Measurements from ENCODE around the gene PSG1.
A peak's percentile ranks its signal among the peaks of the same experiment; 100 is the strongest.
"Not testable (repeated sequence)": the region's sequence is repeated elsewhere in the genome, so short reads cannot be mapped to it uniquely, and the experiment has no call there.

PSG1 gene

DNA sequence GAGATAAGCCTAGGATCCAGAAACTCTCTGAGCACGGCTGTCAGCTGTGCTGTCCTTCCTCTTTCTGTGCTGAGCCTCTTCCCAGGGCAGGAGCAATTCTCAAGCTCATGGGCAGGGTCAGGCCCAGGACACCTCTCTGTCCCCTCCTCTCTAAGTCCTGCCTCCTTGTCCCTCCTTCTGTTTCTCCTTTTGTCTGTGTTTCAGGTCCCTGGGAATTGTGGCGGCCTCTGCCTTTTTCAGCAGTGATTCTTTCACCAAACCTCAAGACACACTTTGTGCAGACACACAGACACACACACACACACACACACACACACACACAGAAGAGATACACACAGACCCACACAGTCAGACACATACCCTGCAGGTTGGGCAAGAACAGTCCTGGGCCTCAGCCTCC lies at the start of gene PSG1:
TSS of gene PSG1 (minus strand) at position 101 of the 400 bp plus-strand sequence. CDS start 132 bp downstream, outside the sequence.
- no peak for DNase-seq (ENCODE audit: low read depth)

GRCh38 chr19:42928896-42929295 lies 49.4 kb upstream of the PSG1 start:
- no peak for DNase-seq (ENCODE audit: low read depth)

DNA sequence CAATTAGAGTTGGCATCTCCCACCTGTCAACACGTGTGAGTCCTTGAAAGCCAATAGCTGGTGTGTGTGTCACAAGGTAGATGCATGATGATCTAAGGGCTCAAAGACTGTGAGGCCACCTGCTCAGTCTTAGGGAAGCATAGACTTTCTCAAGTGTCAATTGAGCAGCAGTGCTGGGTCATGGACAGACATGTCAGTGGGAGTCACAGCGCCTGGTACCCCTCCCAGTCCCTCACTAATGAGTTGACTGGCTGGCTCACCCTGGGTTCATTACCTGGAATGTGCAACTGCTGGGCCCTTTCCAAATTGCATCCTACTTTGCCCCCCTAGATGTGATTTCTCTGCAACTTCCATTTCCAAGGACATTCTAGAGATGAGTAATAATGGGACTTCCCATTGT lies 47.3 kb upstream of the PSG1 start:
- DNase-seq (ENCODE audit: low read depth), result no peak

GRCh38 chr19:42923106-42923505 lies 43.6 kb upstream of the PSG1 start:
- DNase-seq (ENCODE audit: low read depth), result peak; percentile 40

- not testable (repeated sequence) for DNase-seq (ENCODE audit: low read depth)
Measured at GRCh38 chr19:42920971-42921370, 41.5 kb upstream of the PSG1 start.

DNA sequence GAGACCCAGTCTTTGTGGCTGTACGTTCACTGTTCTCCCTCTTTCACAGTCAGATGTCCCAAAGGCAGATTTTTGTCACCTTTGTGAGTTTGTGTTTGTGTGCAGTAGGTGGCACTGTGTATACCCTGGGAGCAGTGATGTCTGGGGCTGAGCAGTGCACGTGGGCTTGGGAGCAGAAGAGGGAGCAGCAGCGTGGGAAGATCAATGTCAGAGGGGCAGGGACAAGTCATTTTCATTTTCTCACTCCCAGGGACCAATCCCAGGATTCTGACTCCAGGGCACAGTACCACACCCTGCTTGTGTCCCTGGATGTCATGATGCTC lies 40.2 kb upstream of the PSG1 start:
- DNase-seq (ENCODE audit: low read depth), result no peak

- not testable (repeated sequence) for DNase-seq (ENCODE audit: low read depth)
Measured at GRCh38 chr19:42919070-42919756, 39.7 kb upstream of the PSG1 start.

GRCh38 chr19:42918377-42919069 lies 39.0 kb upstream of the PSG1 start:
- DNase-seq (ENCODE audit: low read depth), result not testable (repeated sequence)

- DNase-seq (ENCODE audit: low read depth), result not testable (repeated sequence)
Measured at GRCh38 chr19:42917634-42918033, 38.1 kb upstream of the PSG1 start, which contains the start of gene PSG6. PSG6 (minus strand) TSS chr19:42917894; CDS start chr19:42917792, 102 bp downstream.

GRCh38 chr19:42916931-42917330 lies 37.4 kb upstream of the PSG1 start:
- DNase-seq (ENCODE audit: low read depth), result not testable (repeated sequence)

DNA sequence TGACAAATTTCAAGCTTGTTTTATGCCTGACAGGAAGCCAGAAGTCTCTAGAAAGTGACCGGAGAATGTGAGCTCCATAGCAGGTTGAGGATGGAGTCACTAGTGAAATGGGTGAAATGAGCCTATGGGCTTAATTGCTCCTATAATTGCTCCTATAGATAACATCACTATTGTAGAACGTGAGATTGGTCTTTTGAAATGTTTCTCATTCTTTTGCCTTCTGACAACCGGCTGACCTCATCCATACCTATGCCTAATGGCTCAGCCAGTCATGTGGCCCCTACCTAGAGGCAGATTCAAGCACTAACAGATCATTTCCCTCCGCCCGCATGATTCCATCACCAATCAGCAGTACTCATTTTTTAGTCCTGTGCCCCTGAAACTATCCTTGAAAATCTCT lies 34.0 kb upstream of the PSG1 start:
- not testable (repeated sequence) for DNase-seq (ENCODE audit: low read depth)

DNA sequence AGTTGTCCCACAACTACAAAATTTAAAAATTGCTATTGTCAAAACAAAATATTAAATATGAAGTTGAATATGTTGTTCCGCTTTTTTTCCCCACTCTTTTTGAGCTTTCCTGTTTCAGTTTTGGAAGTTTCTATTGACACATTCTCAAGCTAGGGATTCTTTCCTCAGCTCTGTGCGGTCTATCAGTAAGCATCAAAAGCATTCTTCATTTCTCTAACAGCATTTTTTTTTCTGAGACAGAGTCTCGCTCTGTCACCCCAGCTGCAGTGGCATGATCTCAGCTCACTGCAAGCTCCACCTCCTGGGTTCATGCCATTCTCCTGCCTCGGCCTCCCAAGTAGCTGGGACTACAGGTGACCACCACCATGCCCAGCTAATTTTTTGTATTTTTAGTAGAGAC lies 33.4 kb upstream of the PSG1 start:
- not testable (repeated sequence) for DNase-seq (ENCODE audit: low read depth)

DNA sequence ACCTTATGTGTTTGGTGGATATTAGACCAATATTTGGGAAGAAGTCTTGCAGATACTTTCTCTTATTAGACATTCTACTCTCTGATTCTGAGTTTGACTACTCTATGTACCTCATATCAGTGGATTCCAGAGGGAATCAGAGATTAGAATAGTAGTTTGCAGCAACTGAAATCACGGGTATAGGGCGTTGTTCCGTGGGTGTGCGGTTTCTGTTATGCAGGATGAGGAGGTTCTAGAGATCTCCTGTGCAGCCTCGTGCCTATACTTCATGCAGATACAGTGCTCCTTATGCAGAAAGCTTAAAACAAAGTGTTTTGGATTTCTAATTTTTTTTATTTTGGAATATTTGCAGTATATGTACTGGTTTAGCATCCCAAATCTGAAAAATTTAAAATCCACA lies 32.2 kb upstream of the PSG1 start:
- not testable (repeated sequence) for DNase-seq (ENCODE audit: low read depth)

GRCh38 chr19:42906162-42906561 lies 26.6 kb upstream of the PSG1 start:
- DNase-seq (ENCODE audit: low read depth), result not testable (repeated sequence)

DNA sequence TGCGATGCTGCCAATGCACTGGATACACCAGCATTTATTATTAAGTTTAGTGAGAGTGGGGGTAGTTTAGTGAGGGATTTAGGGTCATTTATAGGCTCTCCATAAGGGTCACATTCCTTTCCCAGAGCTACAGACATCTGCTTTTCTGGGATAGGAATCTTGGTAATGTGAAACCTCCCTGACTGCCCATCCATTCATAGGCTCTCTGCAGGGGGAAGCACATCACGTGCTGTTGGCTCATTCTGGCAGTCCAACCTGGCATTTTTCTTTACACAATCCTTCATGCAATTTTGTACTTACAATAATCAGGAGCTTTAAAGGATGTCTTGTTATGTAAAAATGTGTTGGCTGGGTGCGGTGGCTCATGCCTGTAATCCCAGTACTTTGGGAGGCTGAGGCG lies 21.0 kb upstream of the PSG1 start:
- not testable (repeated sequence) for DNase-seq (ENCODE audit: low read depth)

- DNase-seq (ENCODE audit: low read depth), result not testable (repeated sequence)
Measured at GRCh38 chr19:42899674-42900073, 20.2 kb upstream of the PSG1 start.

- DNase-seq (ENCODE audit: low read depth), result not testable (repeated sequence)
Measured at GRCh38 chr19:42899110-42899509, 19.6 kb upstream of the PSG1 start.

DNA sequence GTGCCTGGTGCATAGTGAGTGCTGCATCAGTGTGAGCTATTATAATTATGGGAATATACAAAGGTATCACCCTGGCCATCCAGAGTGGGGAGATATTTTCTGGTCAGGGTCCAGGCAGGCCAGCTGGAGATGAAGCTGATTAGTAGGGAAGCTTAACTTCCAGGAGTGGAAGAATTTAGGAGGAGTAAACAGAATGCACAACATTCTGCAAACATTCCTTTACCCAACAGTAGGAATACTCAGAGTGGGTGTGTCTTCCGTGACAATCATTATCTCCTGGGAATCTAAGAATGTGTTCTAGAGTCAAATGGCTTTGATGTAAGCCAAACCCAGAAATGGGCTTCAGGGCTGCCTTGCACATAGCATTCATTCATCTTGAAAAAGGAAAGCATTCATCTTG lies 19.1 kb upstream of the PSG1 start:
- not testable (repeated sequence) for DNase-seq (ENCODE audit: low read depth)

GRCh38 chr19:42897729-42898128 lies 18.2 kb upstream of the PSG1 start:
- not testable (repeated sequence) for DNase-seq (ENCODE audit: low read depth)

DNA sequence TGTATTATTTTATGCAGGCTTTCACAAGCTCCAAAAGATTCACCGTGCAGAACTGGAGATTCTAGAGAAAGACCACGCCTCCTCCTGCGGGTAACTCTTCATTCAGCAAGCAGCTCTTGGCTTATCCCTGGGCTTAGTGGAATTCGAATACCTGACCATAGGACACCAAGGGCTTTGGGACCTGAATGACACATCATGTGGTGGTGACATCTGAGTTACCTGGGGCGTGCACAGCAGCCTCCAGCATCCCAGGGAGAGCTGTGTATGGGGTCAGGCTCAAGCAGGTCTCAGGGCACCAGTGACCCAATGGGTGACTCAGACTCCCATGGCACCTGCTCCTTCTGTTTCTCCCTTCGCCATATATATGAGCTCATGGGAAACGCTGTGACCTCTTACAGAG lies 10.9 kb upstream of the PSG1 start:
- DNase-seq (ENCODE audit: low read depth), result not testable (repeated sequence)

GRCh38 chr19:42887876-42888445 lies 8.4 kb upstream of the PSG1 start:
- not testable (repeated sequence) for DNase-seq (ENCODE audit: low read depth)

DNA sequence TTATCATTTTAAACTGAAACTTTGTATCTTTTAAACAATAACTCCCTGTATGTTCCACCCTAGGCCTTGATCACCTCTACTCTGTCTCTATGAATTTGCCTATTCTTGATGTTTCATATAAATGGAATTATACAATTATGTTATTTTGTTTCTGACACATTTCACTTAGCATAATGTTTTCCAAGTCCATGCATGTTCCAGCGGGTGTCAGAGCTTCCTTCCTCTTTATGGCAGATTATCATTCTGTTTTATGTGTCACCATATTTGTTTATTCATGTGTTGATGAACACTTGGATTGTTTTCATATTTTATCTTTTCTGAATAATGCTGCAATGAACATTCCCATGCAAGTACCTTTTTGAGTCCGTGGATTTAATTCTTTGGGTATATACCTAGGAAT lies 3.2 kb upstream of the PSG1 start:
- DNase-seq (ENCODE audit: low read depth), result not testable (repeated sequence)

GRCh38 chr19:42882010-42882409 lies 2.5 kb upstream of the PSG1 start:
- not testable (repeated sequence) for DNase-seq (ENCODE audit: low read depth)
